Activated T-cell treated with anti-CD3 and anti-CD28 coated beads for 24 hours (primary cell): Measurements from ENCODE around the gene CA7.

ENCODE experiments used
- DNase-seq: peaks from one replicate; pipeline ENCODE4 v3.0.0-alpha.2; 2020; ENCODE audit warnings: low read depth

The CA7 gene

GRCh38 chr16:66844342-66845079 lies at the start of gene CA7:
TSS of gene CA7 (plus strand) at chr16:66844414. CDS start at chr16:66844488, 74 bp downstream.
- DNase-seq = no peak

GRCh38 chr16:66798161-66798560 lies 46.1 kb upstream of the CA7 start:
- no peak for DNase-seq

GRCh38 chr16:66800856-66801255 lies 43.4 kb upstream of the CA7 start:
- DNase-seq = no peak

DNA sequence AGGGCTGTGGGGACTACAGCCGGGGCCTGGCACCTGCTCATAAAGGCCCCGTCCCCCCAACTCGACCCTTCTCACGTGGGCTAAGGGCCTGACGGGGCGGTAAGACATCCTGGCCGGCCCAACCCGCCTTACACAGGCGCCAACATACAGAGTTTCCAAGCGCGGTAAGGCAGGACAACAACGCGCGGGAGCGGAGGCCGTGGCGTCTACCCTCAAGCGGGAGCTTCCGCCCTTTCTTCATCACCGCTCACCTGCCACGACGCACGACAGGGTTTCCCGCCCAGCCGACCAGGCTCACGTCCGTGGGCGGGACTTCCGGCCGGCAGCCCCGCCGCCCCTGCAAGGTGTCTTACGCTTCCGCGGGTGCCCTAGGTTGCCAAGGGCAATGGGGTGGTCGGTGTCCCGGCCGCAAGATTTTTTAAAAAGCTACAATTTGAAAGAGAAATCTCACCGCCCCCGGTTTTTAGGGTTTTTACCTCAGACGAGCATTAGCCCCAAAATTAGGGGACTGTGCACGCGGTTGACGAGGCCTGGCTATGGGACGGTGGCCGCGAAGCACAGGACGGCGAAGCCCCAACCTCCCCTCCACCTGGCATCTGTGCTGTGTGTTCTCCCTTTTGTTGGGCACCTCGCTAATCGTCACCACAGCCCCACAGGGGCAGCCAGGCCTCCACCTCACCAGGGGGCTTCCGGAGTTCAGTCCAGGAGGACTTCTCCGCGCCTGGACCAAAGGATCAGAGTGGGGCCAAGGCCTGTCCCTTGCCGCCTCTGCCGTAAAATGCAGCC lies 42.7 kb upstream of the CA7 start, which contains the start of gene TERB1:
TSS of gene TERB1 (minus strand) at position 265 of the 786 bp plus-strand sequence. CDS start 4,786 bp downstream, outside the sequence.
- no peak for DNase-seq

DNA sequence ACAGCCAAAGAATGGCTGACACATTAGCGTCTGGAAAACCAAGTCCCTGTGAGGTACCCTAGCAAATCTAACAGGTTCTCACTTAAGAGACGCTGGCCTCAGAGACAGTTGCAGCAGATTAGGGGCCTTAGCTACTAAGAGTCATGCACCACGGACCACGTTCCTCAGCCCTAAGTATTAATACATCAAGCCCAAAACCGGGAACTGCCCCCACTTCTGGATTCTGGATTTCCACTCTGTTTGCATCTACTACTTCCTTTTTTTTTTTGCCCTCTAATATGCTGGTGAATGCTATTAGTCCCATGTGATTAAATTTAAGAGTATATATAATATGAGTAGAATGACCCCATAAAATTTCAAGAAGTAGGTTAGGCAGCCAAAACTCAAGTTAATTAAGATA lies 42.1 kb upstream of the CA7 start:
- no peak for DNase-seq

DNA sequence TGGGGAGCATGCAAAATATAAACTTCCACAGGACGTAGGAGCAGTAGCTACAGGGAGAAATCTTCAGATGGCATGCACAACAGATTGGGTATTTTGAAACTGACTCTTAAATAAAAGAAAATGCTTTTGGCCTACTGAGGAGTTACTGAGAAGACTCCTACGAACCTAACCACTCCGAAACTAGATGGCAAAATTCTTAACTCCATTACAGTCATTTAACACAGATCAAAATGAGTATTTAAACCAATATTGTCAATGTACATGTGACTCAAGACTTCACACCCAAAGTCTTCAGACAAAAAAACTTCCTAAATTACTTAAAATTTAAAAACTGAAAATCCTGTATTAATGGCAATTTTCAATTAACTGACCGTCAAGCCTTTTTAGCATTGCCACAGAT lies 34.4 kb upstream of the CA7 start:
- no peak for DNase-seq

GRCh38 chr16:66810391-66810790 lies 33.8 kb upstream of the CA7 start:
- no peak for DNase-seq

DNA sequence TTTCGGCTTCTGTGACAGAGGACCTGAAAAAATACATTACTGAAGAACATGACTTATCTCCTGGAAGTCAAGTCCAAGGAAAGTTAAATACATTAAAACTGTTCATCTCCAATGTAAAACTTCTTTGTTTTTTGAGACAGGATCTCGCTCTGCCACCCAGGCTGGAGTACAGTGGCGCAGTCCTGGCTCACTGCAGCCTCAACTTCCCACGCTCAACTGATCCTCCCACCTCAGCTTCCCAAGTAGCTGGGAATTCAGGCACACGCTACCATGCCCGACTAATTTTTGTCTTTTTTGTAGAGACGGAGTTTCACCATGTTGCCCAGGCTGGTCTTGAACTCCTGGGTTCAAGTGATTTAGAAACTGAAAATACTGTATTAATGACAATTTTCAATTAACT lies 33.2 kb upstream of the CA7 start:
- no peak for DNase-seq

DNA sequence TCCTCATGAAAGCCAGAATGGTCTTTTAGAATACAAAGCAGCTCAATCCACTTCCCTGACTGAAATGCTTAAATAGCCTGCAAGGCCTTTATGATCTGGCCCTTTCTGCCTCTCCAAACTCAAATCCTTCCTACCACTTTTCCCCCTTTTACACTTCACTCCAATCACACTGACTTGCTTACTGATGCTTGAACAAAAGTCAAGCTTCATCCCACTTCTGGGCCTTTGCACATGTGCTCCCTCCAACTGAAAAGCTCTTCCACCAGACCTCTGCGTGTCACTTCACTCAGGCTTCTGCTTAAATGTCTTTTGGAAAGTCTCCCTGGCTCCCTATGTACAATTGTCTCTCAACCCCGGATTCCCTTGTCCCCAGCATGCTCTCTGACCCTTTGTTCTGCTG lies 29.5 kb upstream of the CA7 start:
- no peak for DNase-seq

DNA sequence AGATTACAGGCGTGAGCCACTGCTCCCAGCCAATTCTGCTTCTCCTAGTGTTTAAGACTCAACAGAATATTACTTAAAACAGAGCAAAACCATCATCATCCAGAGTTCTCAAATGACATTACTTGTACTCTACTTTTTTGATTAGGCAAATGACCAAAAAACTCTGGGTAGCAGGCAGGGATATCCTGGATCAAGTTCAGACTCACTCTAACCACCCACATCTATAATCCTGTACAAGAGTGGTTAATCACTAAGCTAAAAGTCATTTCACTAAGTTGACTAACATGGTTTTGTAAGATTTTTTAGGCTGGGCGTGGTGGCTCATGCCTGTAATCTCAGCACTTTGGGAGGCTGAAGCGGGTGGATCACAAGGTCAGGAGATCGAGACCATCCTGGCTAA lies 20.2 kb upstream of the CA7 start:
- DNase-seq = no peak

GRCh38 chr16:66830422-66831404 lies 13.5 kb upstream of the CA7 start, which contains the start of gene NAE1:
TSS of gene NAE1 (minus strand) at chr16:66830976. CDS start at chr16:66830899, 77 bp downstream.
- DNase-seq = peak; percentile 89

DNA sequence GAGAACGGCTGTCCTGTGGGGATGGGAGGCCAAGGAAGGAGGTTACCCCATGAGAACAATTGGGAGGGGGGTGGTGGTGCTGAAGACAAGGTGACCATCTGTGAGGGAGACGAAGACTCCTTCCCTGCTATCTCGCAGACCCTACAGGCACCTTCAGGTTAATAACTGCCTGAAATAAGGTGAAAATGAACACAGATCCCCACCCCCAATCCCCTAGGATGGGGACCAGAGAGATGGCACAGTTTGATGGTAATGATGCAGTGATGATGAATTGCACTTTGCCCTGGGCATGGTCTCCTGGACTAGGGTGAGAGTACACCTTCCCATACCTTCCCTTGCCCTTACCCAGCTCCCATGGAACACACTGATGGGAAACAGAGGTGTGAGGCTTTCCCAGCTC lies 12.0 kb upstream of the CA7 start:
- no peak for DNase-seq

GRCh38 chr16:66832661-66833305 lies 11.4 kb upstream of the CA7 start:
- no peak for DNase-seq

DNA sequence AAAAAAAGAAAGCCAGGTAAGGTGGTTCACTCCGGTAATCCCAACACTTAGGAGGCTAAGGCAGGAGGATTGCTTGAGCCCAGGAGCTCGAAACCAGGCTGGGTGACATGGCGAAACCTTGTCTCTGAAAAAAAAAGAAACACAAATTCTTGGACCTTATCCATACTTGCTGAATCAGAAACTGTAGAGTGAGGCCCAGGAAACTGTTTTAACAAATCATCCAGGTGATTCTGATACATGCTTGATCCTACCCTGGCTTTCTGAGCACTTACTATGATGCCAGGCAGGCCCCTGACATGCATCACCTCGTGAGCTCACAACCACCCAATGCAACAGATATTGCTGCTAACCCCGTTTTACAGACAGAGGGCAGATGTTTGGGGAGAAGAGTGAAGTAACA lies 9.5 kb upstream of the CA7 start:
- no peak for DNase-seq

- DNase-seq = no peak
Measured at GRCh38 chr16:66840883-66841282, 3.3 kb upstream of the CA7 start.

- no peak for DNase-seq
Measured at GRCh38 chr16:66841366-66841765, 2.8 kb upstream of the CA7 start.

- DNase-seq = no peak
Measured at GRCh38 chr16:66842765-66843164, 1.4 kb upstream of the CA7 start.

DNA sequence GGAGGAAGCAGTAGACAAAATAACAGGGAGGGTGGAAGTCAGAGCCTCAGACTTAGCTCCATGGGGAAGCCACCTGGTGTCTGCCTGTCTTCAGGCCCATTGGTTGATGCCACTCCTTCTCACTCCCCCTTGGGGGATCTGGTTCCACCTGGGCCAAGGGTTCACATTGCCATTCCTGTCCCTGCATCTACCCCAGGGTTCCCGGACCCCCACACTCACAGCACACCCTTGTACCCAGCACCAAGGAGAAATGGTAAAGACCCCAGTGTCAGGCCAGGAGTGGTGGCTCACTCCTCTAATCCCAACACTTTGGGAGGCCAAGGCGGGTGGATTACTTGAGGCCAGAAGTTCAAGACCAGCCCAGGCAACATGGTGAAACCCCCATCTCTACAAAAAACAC lies 1.0 kb upstream of the CA7 start:
- DNase-seq = no peak

- DNase-seq = no peak
Measured at GRCh38 chr16:66844009-66844341, 239 bp upstream of the CA7 start.

DNA sequence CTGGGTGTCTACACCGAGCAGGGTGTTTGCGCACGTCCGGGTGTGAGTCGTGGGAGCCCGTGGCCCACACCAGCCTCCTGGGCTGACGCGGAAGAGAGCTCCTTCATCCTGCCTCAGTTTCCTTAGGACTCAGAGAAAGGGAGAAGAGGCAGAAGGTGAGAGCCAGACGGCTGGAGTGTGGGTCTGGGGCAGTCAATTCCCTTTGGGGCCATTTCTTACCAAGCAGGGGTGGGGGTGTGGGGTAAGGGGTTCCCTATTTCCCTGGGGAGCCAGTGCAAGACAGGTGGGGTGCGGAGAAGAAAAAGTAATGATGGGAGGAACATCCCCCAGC lies 831 bp downstream of the CA7 start:
- no peak for DNase-seq

GRCh38 chr16:66845791-66846221 lies 1.6 kb downstream of the CA7 start:
- DNase-seq = no peak

DNA sequence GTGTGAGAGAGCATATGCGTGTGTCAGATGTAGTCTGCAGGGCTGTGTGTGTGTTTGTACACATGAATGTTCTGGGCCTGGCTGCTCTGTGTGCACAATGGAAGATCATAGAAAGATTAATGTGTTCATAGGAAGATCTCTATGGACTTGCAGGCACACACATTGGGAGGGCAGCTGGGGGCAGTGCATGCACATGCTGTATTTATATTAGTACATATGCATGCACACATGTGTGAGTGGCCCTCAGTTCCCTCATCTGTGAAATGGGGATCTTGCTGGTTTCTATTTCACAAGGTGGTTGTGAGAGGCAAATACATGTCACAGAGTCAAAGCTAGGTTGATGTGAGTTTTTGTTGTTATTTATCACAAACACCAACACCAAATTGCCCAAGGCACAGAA lies 2.1 kb downstream of the CA7 start:
- DNase-seq = no peak
